ENCODE results near the gene GLP1R. TPM values are rescaled to one million over a fixed set of nuclear protein-coding genes. Genes with fewer than 3 reads are reported as not detected.

The GLP1R gene
- total and polyA plus RNA-seq, 2 of the 4 experiments (the other 2 are of a cell fraction), result not detected

- intact Hi-C loops (cut with micrococcal nuclease) (no loop called here), in situ Hi-C loops (cut with MboI; ENCODE audit: low sequenced_read_pairs) (no loop called here), dilution Hi-C loops (cut with HindIII; ENCODE audit: low sequenced_read_pairs, unreplicated experiment) (no loop called here)
- Histone ChIP-seq H4K91ac (ENCODE audit: insufficient read depth, low read depth, low read length) (no peak overlapping the region), H3K36me3 (ENCODE audit: control insufficient read depth, insufficient read depth, low read length) (no peaks in the 10 kb centered on the region), H3K14ac (replicated peaks; ENCODE audit: low read depth, low read length) (no peak overlapping the region), H3K27ac (ENCODE audit: insufficient read depth, low read length) (no peak overlapping the region), H2BK5ac (ENCODE audit: low read depth, low read length, poor library complexity, severe bottlenecking) (no peak overlapping the region), H3K9me1 (ENCODE audit: insufficient read depth, low read length) (no peaks in the 10 kb centered on the region), H2AK5ac (ENCODE audit: low read depth, low read length) (no peak overlapping the region), H3K4me1 (ENCODE audit: control insufficient read depth, insufficient read depth, low read length) (no peaks in the 10 kb centered on the region), H2AFZ (replicated peaks; ENCODE audit: low read length, poor library complexity) (no peak overlapping the region), H3K9me3 (ENCODE audit: control insufficient read depth, insufficient read depth, low read length) (no peaks in the 10 kb centered on the region), H2BK120ac (ENCODE audit: low read depth, low read length) (no peak overlapping the region), H3K9ac (ENCODE audit: low read depth, low read length) (no peak overlapping the region), H3K4me2 (ENCODE audit: low read depth, low read length) (no peak overlapping the region), H3K27me3 (ENCODE audit: control insufficient read depth, insufficient read depth, low read length) (peaks cover 2% of the 10 kb centered on the region; the same call in 1 of the 2 replicates), H4K5ac (ENCODE audit: low read depth, low read length) (no peak overlapping the region), H2BK15ac (ENCODE audit: low read depth, low read length) (no peak overlapping the region), H3K23ac (ENCODE audit: low read depth, low read length) (no peak overlapping the region), H3K18ac (ENCODE audit: low read depth, low read length) (no peak overlapping the region), H3K56ac (ENCODE audit: extremely low read depth, insufficient read depth, low read length) (no peak overlapping the region), H3K4me3 (ENCODE audit: insufficient read depth, low read depth, low read length) (no peak overlapping the region), H4K8ac (ENCODE audit: low read depth in 2 of 2, low read length in 2 of 2) (no peak overlapping the region), H4K20me1 (ENCODE audit: insufficient read depth, low read length) (no peaks in the 10 kb centered on the region), H2BK20ac (ENCODE audit: low read depth, low read length) (no peak overlapping the region), H3K79me1 (ENCODE audit: low read depth in 1 of 2, low read length in 2 of 2) (no peaks in the 10 kb centered on the region), H2AK9ac (replicated peaks; ENCODE audit: low read depth, low read length, poor library complexity) (no peak overlapping the region), H3K4ac (ENCODE audit: low read depth, low read length) (no peak overlapping the region)
- CTCF ChIA-PET, result no interaction called here
- WGBS, 2 experiments (ENCODE audit: extremely low coverage in 2 of 2, insufficient read length in 1 of 2), result 20% methylated on average over 1 of the region's 1 CpG; no CpG with 5 or more reads in 1 of the 2 experiments
- DNase-seq, result no peak
- BruUV-seq (replicated peaks), result no TSS peak
- ATAC-seq (ENCODE audit: low read depth), result no peak
- no peak for TF ChIP-seq RCOR1 (IDR thresholded peaks at IDR 0.05; ENCODE audit: insufficient replicate concordance, low read length)
- TF ChIP-seq CEBPB (IDR thresholded peaks at IDR 0.05; ENCODE audit: low read depth, low read length), result no peak
- TF ChIP-seq, protein P1, sequence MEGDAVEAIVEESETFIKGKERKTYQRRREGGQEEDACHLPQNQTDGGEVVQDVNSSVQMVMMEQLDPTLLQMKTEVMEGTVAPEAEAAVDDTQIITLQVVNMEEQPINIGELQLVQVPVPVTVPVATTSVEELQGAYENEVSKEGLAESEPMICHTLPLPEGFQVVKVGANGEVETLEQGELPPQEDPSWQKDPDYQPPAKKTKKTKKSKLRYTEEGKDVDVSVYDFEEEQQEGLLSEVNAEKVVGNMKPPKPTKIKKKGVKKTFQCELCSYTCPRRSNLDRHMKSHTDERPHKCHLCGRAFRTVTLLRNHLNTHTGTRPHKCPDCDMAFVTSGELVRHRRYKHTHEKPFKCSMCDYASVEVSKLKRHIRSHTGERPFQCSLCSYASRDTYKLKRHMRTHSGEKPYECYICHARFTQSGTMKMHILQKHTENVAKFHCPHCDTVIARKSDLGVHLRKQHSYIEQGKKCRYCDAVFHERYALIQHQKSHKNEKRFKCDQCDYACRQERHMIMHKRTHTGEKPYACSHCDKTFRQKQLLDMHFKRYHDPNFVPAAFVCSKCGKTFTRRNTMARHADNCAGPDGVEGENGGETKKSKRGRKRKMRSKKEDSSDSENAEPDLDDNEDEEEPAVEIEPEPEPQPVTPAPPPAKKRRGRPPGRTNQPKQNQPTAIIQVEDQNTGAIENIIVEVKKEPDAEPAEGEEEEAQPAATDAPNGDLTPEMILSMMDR (conservative IDR thresholded peaks at IDR 0.05; ENCODE audit: low read depth, low read length), result no peak
- TF ChIP-seq CHD1 (IDR thresholded peaks at IDR 0.05; ENCODE audit: low read depth, low read length), result no peak
- no peak for TF ChIP-seq MAZ (IDR thresholded peaks at IDR 0.05; ENCODE audit: borderline replicate concordance, low read depth, low read length)
- TF ChIP-seq RFX5 (IDR thresholded peaks at IDR 0.05; ENCODE audit: low read depth, low read length), result no peak
- no peak for TF ChIP-seq MXI1 (IDR thresholded peaks at IDR 0.05; ENCODE audit: borderline replicate concordance, low read depth, low read length)
- no peak for TF ChIP-seq SMC3 (IDR thresholded peaks at IDR 0.05; ENCODE audit: low read depth, low read length)
- TF ChIP-seq BHLHE40 (IDR thresholded peaks at IDR 0.05; ENCODE audit: low read depth, low read length), result no peak
- no peak for TF ChIP-seq RAD21 (IDR thresholded peaks at IDR 0.05; ENCODE audit: low read length)
- TF ChIP-seq, protein P2, sequence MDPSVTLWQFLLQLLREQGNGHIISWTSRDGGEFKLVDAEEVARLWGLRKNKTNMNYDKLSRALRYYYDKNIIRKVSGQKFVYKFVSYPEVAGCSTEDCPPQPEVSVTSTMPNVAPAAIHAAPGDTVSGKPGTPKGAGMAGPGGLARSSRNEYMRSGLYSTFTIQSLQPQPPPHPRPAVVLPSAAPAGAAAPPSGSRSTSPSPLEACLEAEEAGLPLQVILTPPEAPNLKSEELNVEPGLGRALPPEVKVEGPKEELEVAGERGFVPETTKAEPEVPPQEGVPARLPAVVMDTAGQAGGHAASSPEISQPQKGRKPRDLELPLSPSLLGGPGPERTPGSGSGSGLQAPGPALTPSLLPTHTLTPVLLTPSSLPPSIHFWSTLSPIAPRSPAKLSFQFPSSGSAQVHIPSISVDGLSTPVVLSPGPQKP (IDR thresholded peaks at IDR 0.05; ENCODE audit: borderline replicate concordance, low read depth, low read length), result no peak
- POLR2A ChIA-PET (ENCODE audit: unreplicated experiment), result no interaction called here
Measured at GRCh38 chr6:39092124-39092523, 43.5 kb downstream of the GLP1R start.
